GM18526 (cell line): ENCODE data around the gene MMP23B.

ENCODE experiments used
- POLR2A ChIP-seq: IDR thresholded peaks from 3 replicates; pipeline ENCODE4 v1.6.1; 2011; ENCODE audit not compliant: insufficient read length; ENCODE audit errors: extremely low read depth

The MMP23B gene

GRCh38 chr1:1683104-1683905 is 51.3 kb downstream of the MMP23B start:
- no peak for TF ChIP-seq POLR2A
